H9 (cell line): ENCODE results near the gene NT5C2. TPM values are rescaled to one million over a fixed set of nuclear protein-coding genes. Genes with fewer than 3 reads are reported as not detected.

Source experiments
- DNase-seq: peaks from one replicate; pipeline ENCODE4 v3.0.0-alpha.2; 2017
- H2AFZ ChIP-seq: one replicate; pipeline ENCODE4 v1.6.1; 2013; ENCODE audit warnings: mild to moderate bottlenecking, low read length, control low read depth, moderate library complexity
- H2AK5ac ChIP-seq: 2 replicates; pipeline ENCODE4 v1.6.1; 2013; ENCODE audit warnings: low read length, control low read depth, mixed read lengths; ENCODE audit not compliant: insufficient read length
- H2BK120ac ChIP-seq: one replicate; pipeline ENCODE4 v1.6.1; 2013; ENCODE audit warnings: low read depth, mild to moderate bottlenecking, low read length, control low read depth, inconsistent platforms; ENCODE audit not compliant: poor library complexity, severe bottlenecking
- H2BK12ac ChIP-seq: 2 replicates; pipeline ENCODE4 v1.6.1; 2013; ENCODE audit warnings: low read length, control low read depth, mixed read lengths, low read depth; ENCODE audit not compliant: insufficient read length
- H2BK15ac ChIP-seq: 2 replicates; pipeline ENCODE4 v1.6.1; 2013; ENCODE audit warnings: low read depth, low read length, control low read depth
- H2BK20ac ChIP-seq: one replicate; pipeline ENCODE4 v1.6.1; 2013; ENCODE audit warnings: low read depth, mild to moderate bottlenecking, low read length, control low read depth, inconsistent platforms; ENCODE audit not compliant: poor library complexity, severe bottlenecking
- H2BK5ac ChIP-seq: 2 replicates; pipeline ENCODE4 v1.6.1; 2013; ENCODE audit warnings: low read length, control low read depth, mixed read lengths; ENCODE audit not compliant: insufficient read length
- H3K14ac ChIP-seq: 2 replicates; pipeline ENCODE4 v1.6.1; 2013; ENCODE audit warnings: low read length, control low read depth; ENCODE audit not compliant: insufficient read depth
- H3K18ac ChIP-seq: 2 replicates; pipeline ENCODE4 v1.6.1; 2013; ENCODE audit warnings: low read depth, mild to moderate bottlenecking, mixed read lengths, low read length, control low read depth; ENCODE audit not compliant: insufficient read length
- H3K23ac ChIP-seq: 2 replicates; pipeline ENCODE4 v1.6.1; 2013; ENCODE audit warnings: low read length, control low read depth, mixed read lengths, low read depth; ENCODE audit not compliant: insufficient read length
- H3K23me2 ChIP-seq: 2 replicates; pipeline ENCODE4 v1.6.1; 2013; ENCODE audit warnings: low read depth, mild to moderate bottlenecking, mixed read lengths, low read length, control low read depth; ENCODE audit not compliant: insufficient read length, poor library complexity, severe bottlenecking
- H3K27ac ChIP-seq: 2 replicates; pipeline ENCODE4 v1.5.1; 2013; ENCODE audit warnings: low read length, control low read depth, mixed read lengths, low read depth; ENCODE audit not compliant: insufficient read length
- H3K27me3 ChIP-seq: 2 replicates; pipeline ENCODE4 v1.6.1; 2013; ENCODE audit warnings: low read length, control low read depth, inconsistent platforms; ENCODE audit not compliant: insufficient read depth
- H3K4ac ChIP-seq: 2 replicates; pipeline ENCODE4 v1.6.1; 2013; ENCODE audit warnings: low read depth, mild to moderate bottlenecking, control low read depth, inconsistent platforms, low read length, moderate library complexity
- H3K4me1 ChIP-seq: 2 replicates; pipeline ENCODE4 v1.6.1; 2013; ENCODE audit warnings: low read length, control low read depth, inconsistent platforms; ENCODE audit not compliant: insufficient read depth
- H3K4me2 ChIP-seq: 2 replicates; pipeline ENCODE4 v1.6.1; 2013; ENCODE audit warnings: low read length, control low read depth, mixed read lengths; ENCODE audit not compliant: insufficient read length, insufficient read depth
- H3K56ac ChIP-seq: 2 replicates; pipeline ENCODE4 v1.6.1; 2013; ENCODE audit warnings: low read depth, mild to moderate bottlenecking, mixed read lengths, low read length, control low read depth; ENCODE audit not compliant: insufficient read length
- H3K79me1 ChIP-seq: 2 replicates; pipeline ENCODE4 v1.6.1; 2013; ENCODE audit warnings: low read depth, mild to moderate bottlenecking, moderate library complexity, low read length, control low read depth, inconsistent platforms; ENCODE audit not compliant: insufficient read depth, poor library complexity, severe bottlenecking
- H3K79me2 ChIP-seq: 2 replicates; pipeline ENCODE4 v1.6.1; 2013; ENCODE audit warnings: low read length, control low read depth, inconsistent platforms; ENCODE audit not compliant: insufficient read depth
- H3K9ac ChIP-seq: 2 replicates; pipeline ENCODE4 v1.6.1; 2013; ENCODE audit warnings: low read length, control low read depth, mixed read lengths; ENCODE audit not compliant: insufficient read length; ENCODE audit errors: extremely low read depth
- H3K9me3 ChIP-seq: one replicate; pipeline ENCODE4 v1.6.1; 2013; ENCODE audit warnings: low read depth, low read length, inconsistent platforms; ENCODE audit not compliant: control insufficient read depth
- H3T11ph ChIP-seq: one replicate; pipeline ENCODE4 v1.6.1; 2013; ENCODE audit warnings: mild to moderate bottlenecking, low read length, control low read depth, inconsistent platforms
- H4K20me1 ChIP-seq: one replicate; pipeline ENCODE4 v1.6.1; 2013; ENCODE audit not compliant: control insufficient read depth, insufficient read length, insufficient read depth
- H4K5ac ChIP-seq: 2 replicates; pipeline ENCODE4 v1.6.1; 2013; ENCODE audit warnings: low read depth, mild to moderate bottlenecking, mixed read lengths, low read length, control low read depth; ENCODE audit not compliant: insufficient read length
- H4K8ac ChIP-seq: replicated peaks from 2 replicates; pipeline ENCODE4 v1.6.1; 2013; ENCODE audit warnings: low read length, control low read depth, mixed read lengths, low read depth; ENCODE audit not compliant: insufficient read length
- H4K91ac ChIP-seq: 2 replicates; pipeline ENCODE4 v1.6.1; 2013; ENCODE audit warnings: low read depth, mild to moderate bottlenecking, moderate library complexity, mixed read lengths, low read length, control low read depth; ENCODE audit not compliant: insufficient read length
- H3K27ac Mint-ChIP-seq, 3 experiments: 2 replicates in 2 of 3; 3 replicates in 1 of 3; pipeline ENCODE4 v1.8.0; 2020 to 2021; ENCODE audit warnings: mixed read lengths in 3 of 3, mild to moderate bottlenecking in 1 of 3, moderate library complexity in 1 of 3
- H3K27me3 Mint-ChIP-seq: 2 replicates; pipeline ENCODE4 v1.8.0; 2021; ENCODE audit warnings: low read depth, mild to moderate bottlenecking, moderate library complexity, mixed read lengths
- H3K36me3 Mint-ChIP-seq, 3 experiments: 2 replicates in 2 of 3; 3 replicates in 1 of 3; pipeline ENCODE4 v1.8.0; 2020 to 2021; ENCODE audit warnings: low read depth in 3 of 3, mixed read lengths in 3 of 3; ENCODE audit not compliant: insufficient read depth in 1 of 3
- H3K4me1 Mint-ChIP-seq, 2 experiments: 2 replicates each; pipeline ENCODE4 v1.8.0; 2020; ENCODE audit warnings: mixed read lengths in 2 of 2
- H3K4me3 Mint-ChIP-seq, 2 experiments: 2 replicates in 1 of 2; 3 replicates in 1 of 2; pipeline ENCODE4 v1.8.0; 2020 to 2021; ENCODE audit warnings: mild to moderate bottlenecking in 2 of 2, mixed read lengths in 2 of 2, moderate library complexity in 1 of 2
- H3K9me3 Mint-ChIP-seq, 2 experiments: 2 replicates in 1 of 2; 3 replicates in 1 of 2; pipeline ENCODE4 v1.8.0; 2020; ENCODE audit warnings: mild to moderate bottlenecking in 2 of 2, mixed read lengths in 2 of 2, moderate library complexity in 1 of 2
- WGBS: extraction: QIAGEN DNeasy Blood & Tissue Kit; methylation state at CpG from one replicate; pipeline ENCODE4 v1.1.7; 2013; ENCODE audit warnings: missing lambda C conversion rate, low lambda C conversion rate, mixed read lengths; ENCODE audit not compliant: insufficient read length; ENCODE audit errors: extremely low coverage; 5-methylcytosine and 5-hydroxymethylcytosine counted together
- total RNA-seq: library from RNA; stranded (reverse); gene quantifications from 2 replicates; pipeline ENCODE4 v1.2.1, GENCODE V29; 2021
- TF ChIP-seq, protein P1 (sequence below): fragments of 200-600 bp; sonication (generic); conservative IDR thresholded peaks from 3 replicates; pipeline ENCODE4 v1.8.0; 2021; ENCODE audit warnings: antibody characterized with exemption, mild to moderate bottlenecking

The NT5C2 gene
- total RNA-seq, 1 experiment from 2014 or later: 69.6 TPM

DNA sequence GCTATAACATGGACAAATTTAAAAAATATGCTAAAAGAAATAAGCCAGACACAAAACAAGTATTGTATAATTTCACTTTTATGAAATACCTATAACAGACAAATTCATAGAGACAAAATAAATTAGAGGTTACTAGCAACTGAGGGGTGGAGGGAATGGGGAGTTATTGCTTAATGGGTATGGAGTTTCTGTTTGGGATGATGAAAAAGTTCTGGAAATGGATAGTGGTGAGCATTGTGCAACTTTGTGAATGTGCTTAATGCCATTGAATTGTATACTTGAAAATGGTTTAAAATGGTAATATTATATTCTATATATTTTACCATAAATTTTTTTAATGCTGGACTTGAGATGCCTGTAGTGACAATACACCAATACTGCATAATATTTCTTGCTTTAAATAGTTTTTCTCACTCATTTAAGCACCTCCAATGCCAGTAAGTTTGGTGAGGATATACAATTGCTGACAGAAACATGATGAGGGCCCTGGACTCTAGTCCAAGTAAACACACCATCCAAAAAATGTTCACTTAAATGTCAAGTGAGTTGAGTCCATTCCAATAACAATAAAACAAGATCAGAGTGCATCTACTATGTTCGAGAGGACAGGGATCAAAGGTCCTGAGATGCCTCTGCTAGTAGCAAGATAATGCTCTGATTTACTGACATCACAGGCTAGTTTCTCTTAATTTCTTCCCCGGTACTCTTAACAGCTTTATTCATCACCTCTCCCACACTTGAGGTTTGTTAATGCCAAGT is 71.9 kb downstream of the NT5C2 start:
- no peak overlapping the region for H4K91ac ChIP-seq
- H4K5ac ChIP-seq: no peak overlapping the region
- no peak overlapping the region for H4K8ac ChIP-seq
- no peak overlapping the region for H2BK15ac ChIP-seq
- no peak overlapping the region for H2BK20ac ChIP-seq
- no peak overlapping the region for H3K18ac ChIP-seq
- peaks cover 3% of the 10 kb centered on the region for H3K4me1 ChIP-seq
- H3K23me2 ChIP-seq: no peaks in the 10 kb centered on the region
- no peak overlapping the region for H3K4ac ChIP-seq
- H3K23ac ChIP-seq: no peak overlapping the region
- TF ChIP-seq, protein P1, sequence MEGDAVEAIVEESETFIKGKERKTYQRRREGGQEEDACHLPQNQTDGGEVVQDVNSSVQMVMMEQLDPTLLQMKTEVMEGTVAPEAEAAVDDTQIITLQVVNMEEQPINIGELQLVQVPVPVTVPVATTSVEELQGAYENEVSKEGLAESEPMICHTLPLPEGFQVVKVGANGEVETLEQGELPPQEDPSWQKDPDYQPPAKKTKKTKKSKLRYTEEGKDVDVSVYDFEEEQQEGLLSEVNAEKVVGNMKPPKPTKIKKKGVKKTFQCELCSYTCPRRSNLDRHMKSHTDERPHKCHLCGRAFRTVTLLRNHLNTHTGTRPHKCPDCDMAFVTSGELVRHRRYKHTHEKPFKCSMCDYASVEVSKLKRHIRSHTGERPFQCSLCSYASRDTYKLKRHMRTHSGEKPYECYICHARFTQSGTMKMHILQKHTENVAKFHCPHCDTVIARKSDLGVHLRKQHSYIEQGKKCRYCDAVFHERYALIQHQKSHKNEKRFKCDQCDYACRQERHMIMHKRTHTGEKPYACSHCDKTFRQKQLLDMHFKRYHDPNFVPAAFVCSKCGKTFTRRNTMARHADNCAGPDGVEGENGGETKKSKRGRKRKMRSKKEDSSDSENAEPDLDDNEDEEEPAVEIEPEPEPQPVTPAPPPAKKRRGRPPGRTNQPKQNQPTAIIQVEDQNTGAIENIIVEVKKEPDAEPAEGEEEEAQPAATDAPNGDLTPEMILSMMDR: no peak
- no peaks in the 10 kb centered on the region for H3K79me2 ChIP-seq
- no peak overlapping the region for H3K14ac ChIP-seq
- no peak overlapping the region for H3K9ac ChIP-seq
- no CpG with 5 or more reads among the region's 2 CpGs for WGBS
- H3K27me3 Mint-ChIP-seq: no peaks in the 10 kb centered on the region
- no peaks in the 10 kb centered on the region for H3K9me3 ChIP-seq
- no peak overlapping the region for H3K27ac Mint-ChIP-seq
- no peak overlapping the region for H3K27ac ChIP-seq
- no peak overlapping the region for H3T11ph ChIP-seq
- H3K56ac ChIP-seq: no peak overlapping the region
- H3K4me1 Mint-ChIP-seq: peaks cover 3 to 7% of the 10 kb centered on the region in 2 experiments; a peak in 1 of 4 replicates
- H2AFZ ChIP-seq: no peak overlapping the region
- H4K20me1 ChIP-seq: no peaks in the 10 kb centered on the region
- no peak overlapping the region for H2AK5ac ChIP-seq
- H3K9me3 Mint-ChIP-seq: no peaks in the 10 kb centered on the region
- no peak overlapping the region for H3K4me2 ChIP-seq
- H2BK12ac ChIP-seq: no peak overlapping the region
- H3K36me3 Mint-ChIP-seq: peaks cover 0 to 3% (median 0%) of the 10 kb centered on the region in 3 experiments; a peak in 1 of 7 replicates
- DNase-seq: no peak
- no peak overlapping the region for H3K4me3 Mint-ChIP-seq
- no peak overlapping the region for H2BK5ac ChIP-seq
- H2BK120ac ChIP-seq: no peak overlapping the region
- H3K27me3 ChIP-seq: no peaks in the 10 kb centered on the region
- no peaks in the 10 kb centered on the region for H3K79me1 ChIP-seq
